Thyroid gland (tissue), 4 donors: ENCODE measurements around the gene TICAM2.

ENCODE experiments used
- POLR2A ChIP-seq, 2 donors: fragments of 450-650 bp; IDR thresholded peaks; one replicate each; pipeline ENCODE4 v1.6.1; 2017; ENCODE audit warnings: antibody characterized with exemption in 2 of 2, mild to moderate bottlenecking in 2 of 2, moderate library complexity in 1 of 2
- TF ChIP-seq, protein P1 (sequence below), 6 experiments: fragments of 200-600 bp in 3 of 6; fragments of 450-650 bp in 3 of 6; sonication (generic) in 3 of 6; IDR thresholded peaks; one replicate each; pipeline ENCODE4 v1.5.1; 2016 to 2019; ENCODE audit warnings: antibody characterized with exemption in 6 of 6, mild to moderate bottlenecking in 2 of 6, inconsistent platforms in 1 of 6, moderate library complexity in 1 of 6

DNA sequence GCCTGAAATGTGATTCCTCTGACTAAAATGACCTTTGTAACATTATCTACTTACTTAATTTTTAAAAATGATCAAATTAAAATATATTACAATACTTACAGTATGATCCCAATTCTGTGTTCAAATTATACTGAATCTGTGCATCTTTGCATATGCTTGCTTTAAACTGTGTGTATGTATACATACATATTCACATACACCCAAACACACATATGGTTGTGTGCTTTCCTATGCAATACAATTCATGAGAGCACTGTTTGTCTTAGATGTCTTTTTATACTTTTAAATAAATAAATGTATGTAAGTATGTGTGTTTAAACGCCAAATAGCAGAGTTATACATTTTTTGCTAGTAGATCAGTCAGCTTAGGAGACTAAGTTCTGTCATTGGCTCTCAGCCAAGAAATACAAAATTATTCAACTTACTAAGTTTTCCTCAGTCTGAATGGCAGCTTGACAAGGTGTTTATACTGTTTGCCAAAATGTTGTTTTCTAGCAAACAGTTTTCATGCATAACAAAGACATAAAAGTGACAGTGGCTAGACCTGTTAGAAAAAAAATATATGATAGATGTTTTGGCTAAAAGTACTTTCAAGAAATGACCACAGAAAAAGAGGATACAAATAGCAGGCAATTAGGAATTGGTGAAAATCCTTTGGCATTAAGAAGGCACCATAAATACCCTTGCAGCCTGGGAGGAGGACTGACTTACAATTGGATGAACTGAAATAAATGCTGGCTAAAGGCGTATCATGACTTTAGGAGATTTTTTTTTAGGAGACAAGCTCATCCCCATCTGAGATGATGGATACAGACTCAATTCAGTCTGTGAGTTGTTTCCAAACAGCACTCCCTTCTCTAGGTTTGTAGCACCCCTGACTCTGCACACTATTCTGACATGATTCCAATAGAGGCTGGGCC, 7.9 kb downstream of the TICAM2 start:
- TF ChIP-seq, protein P1, sequence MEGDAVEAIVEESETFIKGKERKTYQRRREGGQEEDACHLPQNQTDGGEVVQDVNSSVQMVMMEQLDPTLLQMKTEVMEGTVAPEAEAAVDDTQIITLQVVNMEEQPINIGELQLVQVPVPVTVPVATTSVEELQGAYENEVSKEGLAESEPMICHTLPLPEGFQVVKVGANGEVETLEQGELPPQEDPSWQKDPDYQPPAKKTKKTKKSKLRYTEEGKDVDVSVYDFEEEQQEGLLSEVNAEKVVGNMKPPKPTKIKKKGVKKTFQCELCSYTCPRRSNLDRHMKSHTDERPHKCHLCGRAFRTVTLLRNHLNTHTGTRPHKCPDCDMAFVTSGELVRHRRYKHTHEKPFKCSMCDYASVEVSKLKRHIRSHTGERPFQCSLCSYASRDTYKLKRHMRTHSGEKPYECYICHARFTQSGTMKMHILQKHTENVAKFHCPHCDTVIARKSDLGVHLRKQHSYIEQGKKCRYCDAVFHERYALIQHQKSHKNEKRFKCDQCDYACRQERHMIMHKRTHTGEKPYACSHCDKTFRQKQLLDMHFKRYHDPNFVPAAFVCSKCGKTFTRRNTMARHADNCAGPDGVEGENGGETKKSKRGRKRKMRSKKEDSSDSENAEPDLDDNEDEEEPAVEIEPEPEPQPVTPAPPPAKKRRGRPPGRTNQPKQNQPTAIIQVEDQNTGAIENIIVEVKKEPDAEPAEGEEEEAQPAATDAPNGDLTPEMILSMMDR (IDR thresholded peaks at IDR 0.05): no peak
- no peak for TF ChIP-seq POLR2A (IDR thresholded peaks at IDR 0.05)
